GM13977 (cell line): ENCODE data around the gene SLAMF8.

ENCODE experiments used
- DNase-seq: peaks from one replicate; pipeline ENCODE4 v3.0.0; 2012; ENCODE audit warnings: low spot score
- in situ Hi-C: fragments of 300-500 bp; cut with MboI; formaldehyde crosslinking; loops from one replicate; pipeline ENCODE4 v1.12.0; 2022; ENCODE audit warnings: low sequenced_read_pairs, low pct_unique_long_range_greater_than_20kb, mixed read lengths, inconsistent platforms; ENCODE audit not compliant: unreplicated experiment
- TF ChIP-seq, protein P1 (sequence below): IDR thresholded peaks from 2 replicates; pipeline ENCODE4 v1.5.1; 2012; ENCODE audit warnings: mild to moderate bottlenecking, control low read depth; ENCODE audit not compliant: insufficient read depth; ENCODE audit errors: extremely low read depth, missing control alignments

The SLAMF8 gene

DNA sequence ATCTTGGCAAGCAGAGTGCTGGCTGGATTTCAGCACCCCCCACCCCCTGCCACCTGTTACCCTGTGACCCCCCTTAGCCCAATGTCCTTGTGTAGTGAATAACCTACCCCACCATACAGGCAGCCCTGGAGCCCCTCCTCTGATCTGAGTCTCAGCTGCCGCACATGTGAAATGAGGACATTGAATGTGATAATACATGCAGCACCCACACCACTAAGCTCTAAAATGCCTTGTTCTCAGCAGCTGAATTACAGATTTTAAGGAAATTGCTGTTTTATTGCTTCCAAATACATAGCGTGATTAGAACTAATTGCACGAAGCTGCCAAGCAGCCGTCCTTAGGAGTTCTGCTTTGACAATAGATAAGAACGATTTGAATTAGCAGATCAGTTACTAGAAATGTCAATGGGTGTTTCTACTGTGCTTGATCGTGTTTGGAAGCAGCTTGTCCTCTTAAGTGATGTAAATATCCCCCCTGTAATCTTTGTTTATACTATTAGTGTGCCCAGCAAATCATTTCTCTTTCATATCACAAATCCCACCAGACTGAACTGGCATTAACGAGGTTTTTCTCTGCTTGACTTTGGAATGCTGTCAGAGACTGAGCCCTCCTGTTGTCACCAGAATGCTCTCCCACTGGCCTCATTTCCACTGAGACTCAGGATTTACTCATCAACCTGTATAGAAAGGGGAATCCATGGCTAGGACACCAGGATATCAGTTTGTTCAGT is 4.9 kb downstream of the SLAMF8 start:
- in situ Hi-C loops: no loop called here
- no peak for DNase-seq
- TF ChIP-seq, protein P1, sequence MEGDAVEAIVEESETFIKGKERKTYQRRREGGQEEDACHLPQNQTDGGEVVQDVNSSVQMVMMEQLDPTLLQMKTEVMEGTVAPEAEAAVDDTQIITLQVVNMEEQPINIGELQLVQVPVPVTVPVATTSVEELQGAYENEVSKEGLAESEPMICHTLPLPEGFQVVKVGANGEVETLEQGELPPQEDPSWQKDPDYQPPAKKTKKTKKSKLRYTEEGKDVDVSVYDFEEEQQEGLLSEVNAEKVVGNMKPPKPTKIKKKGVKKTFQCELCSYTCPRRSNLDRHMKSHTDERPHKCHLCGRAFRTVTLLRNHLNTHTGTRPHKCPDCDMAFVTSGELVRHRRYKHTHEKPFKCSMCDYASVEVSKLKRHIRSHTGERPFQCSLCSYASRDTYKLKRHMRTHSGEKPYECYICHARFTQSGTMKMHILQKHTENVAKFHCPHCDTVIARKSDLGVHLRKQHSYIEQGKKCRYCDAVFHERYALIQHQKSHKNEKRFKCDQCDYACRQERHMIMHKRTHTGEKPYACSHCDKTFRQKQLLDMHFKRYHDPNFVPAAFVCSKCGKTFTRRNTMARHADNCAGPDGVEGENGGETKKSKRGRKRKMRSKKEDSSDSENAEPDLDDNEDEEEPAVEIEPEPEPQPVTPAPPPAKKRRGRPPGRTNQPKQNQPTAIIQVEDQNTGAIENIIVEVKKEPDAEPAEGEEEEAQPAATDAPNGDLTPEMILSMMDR: no peak

DNA sequence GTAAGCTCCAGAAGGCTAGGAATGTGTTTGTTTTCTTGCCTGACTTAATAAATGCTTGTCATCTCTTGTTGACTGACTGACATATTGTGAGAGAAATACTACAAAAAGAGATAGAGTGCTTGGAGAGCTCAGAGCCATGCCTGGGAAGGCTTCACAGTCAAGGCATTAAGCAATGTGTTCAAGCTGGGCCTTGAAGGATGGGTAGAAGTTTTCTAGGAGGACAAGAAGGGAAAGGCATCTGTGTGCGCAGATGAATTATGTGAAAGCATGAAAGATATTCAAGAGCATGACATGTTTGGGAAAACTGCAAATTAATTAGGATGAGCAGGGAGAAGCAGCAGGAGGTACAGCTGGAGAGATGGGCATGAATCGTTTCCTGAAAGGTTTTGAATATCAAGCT is 5.6 kb downstream of the SLAMF8 start:
- in situ Hi-C loops: no loop called here
- no peak for DNase-seq
- TF ChIP-seq, protein P1: no peak

DNA sequence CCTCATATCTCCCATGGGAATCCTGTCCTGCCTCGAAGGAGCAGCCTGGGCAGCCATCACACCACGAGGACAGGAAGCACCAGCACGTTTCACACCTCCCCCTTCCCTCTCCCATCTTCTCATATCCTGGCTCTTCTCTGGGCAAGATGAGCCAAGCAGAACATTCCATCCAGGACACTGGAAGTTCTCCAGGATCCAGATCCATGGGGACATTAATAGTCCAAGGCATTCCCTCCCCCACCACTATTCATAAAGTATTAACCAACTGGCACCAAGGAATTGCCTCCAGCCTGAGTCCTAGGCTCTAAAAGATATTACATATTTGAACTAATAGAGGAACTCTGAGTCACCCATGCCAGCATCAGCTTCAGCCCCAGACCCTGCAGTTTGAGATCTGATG is 8.7 kb downstream of the SLAMF8 start:
- TF ChIP-seq, protein P1: no peak
- in situ Hi-C loops: no loop called here
- no peak for DNase-seq

DNA sequence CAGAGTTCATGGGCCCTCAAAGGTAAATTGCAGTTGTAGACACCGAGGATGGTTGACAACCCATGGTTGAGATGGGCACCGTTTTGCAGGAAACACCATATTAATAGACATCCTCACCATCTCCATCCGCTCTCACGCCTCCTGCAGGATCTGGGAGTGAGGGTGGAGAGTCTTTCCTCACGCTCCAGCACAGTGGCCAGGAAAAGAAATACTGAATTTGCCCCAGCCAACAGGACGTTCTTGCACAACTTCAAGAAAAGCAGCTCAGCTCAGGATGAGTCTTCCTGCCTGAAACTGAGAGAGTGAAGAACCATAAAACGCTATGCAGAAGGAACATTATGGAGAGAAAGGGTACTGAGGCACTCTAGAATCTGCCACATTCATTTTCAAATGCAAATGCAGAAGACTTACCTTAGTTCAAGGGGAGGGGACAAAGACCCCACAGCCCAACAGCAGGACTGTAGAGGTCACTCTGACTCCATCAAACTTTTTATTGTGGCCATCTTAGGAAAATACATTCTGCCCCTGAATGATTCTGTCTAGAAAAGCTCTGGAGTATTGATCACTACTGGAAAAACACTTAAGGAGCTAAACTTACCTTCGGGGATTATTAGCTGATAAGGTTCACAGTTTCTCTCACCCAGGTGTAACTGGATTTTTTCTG is 9.3 kb downstream of the SLAMF8 start:
- no peak for DNase-seq
- in situ Hi-C loops: no loop called here
- TF ChIP-seq, protein P1: peak; percentile 21

DNA sequence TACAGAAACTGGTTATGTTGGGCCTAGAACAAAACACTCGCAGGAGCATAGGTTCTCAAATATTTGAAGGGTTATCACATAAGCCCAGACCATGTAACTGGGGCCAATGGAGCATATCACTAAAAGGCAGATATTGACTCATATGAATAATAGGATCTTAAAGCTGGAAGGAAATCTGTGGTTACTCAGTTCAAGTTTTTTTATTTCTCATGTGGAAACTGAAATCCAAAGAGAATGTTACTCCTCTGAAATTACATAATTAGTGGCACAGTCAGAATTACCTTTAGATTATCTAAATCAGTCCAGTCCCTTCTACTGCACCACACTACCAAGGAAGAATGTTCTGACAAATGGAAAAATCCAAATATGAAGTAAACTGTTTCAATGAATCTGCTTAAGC is 12.0 kb downstream of the SLAMF8 start:
- TF ChIP-seq, protein P1: no peak
- peak; percentile 37 for DNase-seq
- in situ Hi-C loops: no loop called here

DNA sequence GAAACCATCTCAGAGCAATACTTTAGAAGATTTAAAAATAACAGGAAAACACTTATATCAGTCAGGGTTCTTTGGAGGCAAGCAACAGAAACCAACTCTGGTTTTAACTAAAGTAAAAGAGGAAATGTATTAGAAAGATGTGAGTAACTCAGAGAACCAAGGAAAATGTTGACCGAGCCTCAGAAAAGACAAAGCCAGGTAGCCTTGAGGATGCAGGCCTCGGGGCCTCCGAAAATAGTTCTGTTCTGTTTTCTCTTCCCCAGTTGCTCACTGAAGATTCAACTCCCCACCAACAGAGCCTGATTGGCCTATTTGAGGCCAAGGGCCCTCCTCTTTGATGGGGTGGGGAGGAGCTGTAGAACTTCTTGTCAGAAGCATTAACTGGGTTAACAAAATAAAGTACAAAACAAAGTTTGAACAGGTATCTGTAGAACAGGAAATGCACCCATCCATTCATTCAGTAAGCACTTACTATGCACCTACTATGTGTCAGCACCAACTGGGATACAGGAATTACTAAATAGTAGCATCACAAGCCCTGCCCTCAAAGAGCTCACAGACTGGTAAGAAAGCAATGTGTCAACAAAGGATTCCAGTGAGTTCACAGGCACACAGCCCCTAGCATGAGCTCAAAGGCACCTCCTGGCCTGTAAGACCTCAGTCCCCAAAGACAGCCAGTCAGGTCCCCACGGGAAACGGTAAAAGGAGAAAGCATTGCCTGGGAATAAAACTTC is 12.6 kb downstream of the SLAMF8 start:
- in situ Hi-C loops: no loop called here
- TF ChIP-seq, protein P1: no peak
- DNase-seq: peak; percentile 66
